8988T (cell line): Measurements from ENCODE around the gene NLRP1.

Source experiments
- DNase-seq: peaks from one replicate; pipeline ENCODE4 v3.0.0; 2011

The NLRP1 gene

GRCh38 chr17:5466295-5466694, 118.0 kb downstream of the NLRP1 start:
- DNase-seq, result no peak

- no peak for DNase-seq
These were observed 119.4 kb downstream of the NLRP1 start for GRCh38 chr17:5464717-5465507.
